D721Med (cell line): ENCODE results near the gene BHLHE23.

Experiments used
- DNase-seq: peaks from one replicate; pipeline ENCODE4 v3.0.0; 2011; ENCODE audit warnings: low spot score; ENCODE audit not compliant: insufficient read length
- FAIRE-seq: peaks from 2 replicates; lab custom pipeline; 2011; peaks lifted over from hg19 to GRCh38; lab: Jason Lieb, UNC
- TF ChIP-seq, protein P1 (sequence below): IDR thresholded peaks from 2 replicates; pipeline ENCODE4 v1.5.1; 2012; ENCODE audit warnings: mild to moderate bottlenecking, control low read depth; ENCODE audit not compliant: insufficient read depth; ENCODE audit errors: missing control alignments

Gene BHLHE23

DNA sequence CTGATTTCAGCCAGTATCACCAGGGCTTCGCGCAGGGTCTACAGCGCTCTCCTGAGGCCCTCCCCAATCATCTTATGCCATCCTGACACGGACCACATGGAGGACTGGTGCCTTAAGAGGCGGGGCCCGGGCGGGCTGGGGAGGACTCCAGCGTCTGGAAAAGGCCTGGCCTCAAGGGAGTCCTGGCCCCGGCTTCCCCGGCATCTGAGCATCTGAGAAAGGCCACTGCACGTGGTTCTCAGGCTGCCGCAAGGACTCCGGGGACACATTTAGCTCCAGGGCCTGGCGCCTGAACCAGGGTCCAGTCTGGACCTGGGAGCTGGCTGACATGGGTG, 21.4 kb downstream of the BHLHE23 start:
- TF ChIP-seq, protein P1, sequence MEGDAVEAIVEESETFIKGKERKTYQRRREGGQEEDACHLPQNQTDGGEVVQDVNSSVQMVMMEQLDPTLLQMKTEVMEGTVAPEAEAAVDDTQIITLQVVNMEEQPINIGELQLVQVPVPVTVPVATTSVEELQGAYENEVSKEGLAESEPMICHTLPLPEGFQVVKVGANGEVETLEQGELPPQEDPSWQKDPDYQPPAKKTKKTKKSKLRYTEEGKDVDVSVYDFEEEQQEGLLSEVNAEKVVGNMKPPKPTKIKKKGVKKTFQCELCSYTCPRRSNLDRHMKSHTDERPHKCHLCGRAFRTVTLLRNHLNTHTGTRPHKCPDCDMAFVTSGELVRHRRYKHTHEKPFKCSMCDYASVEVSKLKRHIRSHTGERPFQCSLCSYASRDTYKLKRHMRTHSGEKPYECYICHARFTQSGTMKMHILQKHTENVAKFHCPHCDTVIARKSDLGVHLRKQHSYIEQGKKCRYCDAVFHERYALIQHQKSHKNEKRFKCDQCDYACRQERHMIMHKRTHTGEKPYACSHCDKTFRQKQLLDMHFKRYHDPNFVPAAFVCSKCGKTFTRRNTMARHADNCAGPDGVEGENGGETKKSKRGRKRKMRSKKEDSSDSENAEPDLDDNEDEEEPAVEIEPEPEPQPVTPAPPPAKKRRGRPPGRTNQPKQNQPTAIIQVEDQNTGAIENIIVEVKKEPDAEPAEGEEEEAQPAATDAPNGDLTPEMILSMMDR, result no peak
- FAIRE-seq, result no peak
- DNase-seq, result no peak

DNA sequence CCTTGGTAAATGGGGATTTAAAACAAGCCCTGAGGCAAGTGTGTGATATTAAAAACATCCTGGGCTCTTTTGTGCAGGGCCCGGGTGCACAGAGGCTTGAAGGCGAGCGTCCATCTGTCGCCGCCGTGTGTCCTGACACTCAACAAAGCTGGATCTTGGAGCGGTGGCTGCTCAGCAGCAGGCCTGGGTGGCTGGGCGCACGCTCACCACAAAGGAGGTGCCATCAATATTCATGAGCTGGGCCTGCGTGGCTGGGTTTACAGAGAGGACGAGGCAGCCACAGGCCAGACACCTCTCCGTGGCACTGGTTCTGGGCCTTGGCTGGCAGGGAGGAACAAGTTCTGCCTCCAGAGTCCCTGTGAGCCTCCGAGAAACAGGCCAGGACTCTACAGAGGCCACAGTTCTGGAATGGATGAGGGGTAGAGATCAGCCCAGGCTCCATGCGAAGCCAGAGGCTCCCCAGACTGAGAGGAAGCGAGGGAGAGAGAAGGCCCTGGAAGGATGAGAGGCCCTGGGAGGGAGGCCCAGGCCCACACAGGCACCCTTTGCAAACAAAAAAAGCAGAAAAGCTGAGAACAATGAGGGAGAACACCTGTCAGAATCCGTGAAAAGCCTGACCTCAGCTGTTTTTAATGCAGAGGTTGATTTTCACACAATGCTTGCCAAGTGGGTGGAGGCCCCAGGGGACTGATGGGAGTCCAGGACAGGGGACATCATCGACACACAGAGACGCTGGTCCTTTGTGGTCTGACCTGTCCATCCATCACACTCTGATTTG, 21.9 kb downstream of the BHLHE23 start:
- FAIRE-seq (no peak), DNase-seq (no peak)
- TF ChIP-seq, protein P1, result no peak

DNA sequence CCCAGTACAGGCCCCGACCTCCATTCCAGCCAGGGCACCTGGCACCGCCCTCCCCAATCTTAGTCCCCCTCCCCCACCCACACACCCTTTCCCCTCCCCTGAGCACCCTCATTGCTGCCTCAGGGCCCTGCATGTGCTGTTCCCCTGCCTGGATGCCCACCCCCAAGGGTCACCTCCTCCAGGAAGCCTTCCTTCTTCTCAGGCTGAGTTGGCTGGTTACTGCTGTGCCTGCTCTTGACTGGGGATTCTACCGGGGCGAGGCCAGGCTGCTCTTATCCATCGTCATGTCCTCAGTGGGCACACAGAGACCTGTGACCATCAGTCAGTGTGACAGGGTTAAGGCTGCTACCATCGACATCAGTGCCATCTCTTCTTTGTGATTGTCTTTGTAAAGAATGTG, 23.6 kb downstream of the BHLHE23 start:
- TF ChIP-seq, protein P1, result no peak
- no peak for FAIRE-seq

DNA sequence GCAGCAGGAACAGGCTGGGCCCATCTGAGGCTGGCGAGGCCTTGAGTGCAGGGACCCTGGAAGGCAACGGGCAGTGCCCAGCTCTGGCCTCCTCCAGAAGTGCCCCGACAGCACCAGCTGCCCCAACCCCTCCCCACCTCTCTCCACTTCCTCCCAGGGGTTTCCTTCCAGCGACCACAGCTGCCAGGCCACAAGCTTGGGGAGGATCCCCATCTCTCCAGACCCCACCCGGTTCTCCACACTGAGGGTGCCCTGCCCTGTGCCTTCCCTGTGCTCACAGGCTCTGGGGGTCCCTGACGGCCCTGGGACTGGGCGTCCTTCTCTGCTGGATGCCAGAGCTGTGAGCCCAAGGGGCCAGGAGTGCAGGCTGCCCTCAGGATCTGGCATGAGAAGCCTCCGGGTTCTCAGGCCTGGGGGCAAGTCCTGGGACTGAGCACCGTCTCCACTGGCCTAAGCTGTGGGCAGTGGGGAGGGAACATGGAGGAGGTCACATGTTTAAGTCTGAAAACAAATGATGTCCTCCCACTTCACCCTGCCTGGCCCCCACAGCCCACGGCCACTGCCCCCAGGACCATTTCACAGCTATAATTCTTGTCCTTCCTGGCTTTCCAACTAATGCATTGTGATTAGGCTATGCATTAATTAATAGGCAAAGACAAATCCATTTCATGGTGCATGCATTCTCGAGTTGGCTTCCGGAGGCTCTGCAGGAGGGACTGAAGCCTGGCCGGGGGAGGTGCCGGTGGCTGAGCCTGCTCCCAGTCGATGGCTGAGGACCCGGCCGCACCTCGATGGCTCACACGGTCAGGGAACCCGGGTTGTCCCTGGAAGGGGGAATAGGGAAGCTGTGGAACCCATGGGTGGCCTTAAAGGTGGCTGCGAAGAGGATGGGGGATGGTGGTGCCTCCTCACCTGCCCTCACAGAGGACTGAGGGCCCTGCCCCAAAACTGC, 24.4 kb downstream of the BHLHE23 start:
- FAIRE-seq, result no peak
- TF ChIP-seq, protein P1, result no peak
- no peak for DNase-seq

More for the DNA sequence above, 23.6 kb downstream of the BHLHE23 start:
- no peak for DNase-seq

DNA sequence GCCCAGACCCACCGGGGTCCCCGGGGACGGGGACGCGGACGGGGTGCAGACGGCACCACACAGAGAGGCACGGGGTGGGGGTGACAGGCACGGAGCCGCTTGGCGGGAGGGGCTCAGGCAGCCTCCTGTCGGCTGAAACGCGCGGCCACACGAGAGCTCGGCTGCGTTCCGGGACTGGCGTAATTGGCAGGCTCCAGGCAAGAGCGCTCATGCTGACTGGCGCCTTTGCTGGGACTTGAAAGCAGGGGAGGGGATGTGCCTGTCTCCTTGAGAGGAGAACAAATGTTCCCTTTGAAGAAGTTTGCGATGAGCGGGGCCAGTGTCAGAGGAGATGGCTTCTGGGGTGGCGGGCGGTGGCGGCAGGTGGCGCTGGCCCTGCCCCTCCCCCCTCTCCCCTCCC, 25.8 kb downstream of the BHLHE23 start:
- no peak for FAIRE-seq
- DNase-seq, result no peak
- TF ChIP-seq, protein P1, result no peak

DNA sequence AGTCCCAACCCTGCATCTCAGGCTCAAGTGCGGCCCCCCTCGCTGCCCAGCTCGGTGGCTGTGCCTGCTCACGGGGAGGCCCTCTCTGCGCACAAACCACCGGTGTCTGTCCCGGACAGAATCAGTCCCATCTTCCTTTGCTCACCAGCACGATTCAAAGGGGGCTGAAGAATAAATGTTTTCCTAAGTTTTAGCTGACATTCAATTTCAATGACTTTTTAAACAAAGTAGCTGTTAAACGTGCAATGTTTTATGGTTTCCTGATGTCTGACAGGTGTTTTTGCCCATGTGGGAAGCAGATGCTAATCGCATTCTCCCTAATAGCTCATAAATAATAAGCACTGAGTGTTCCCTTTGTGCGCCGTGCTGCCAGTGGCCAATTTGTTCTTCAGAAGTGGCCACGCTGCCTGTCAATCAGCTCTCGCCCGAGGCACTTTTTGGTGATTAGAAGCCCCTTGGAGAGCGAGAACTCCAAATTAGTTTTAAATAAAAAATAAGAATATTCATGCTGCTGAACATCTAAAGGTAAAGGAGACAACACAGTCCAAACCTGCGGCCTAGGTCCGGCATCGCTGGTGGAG, 26.3 kb downstream of the BHLHE23 start:
- DNase-seq (no peak), FAIRE-seq (no peak)

More for the DNA sequence above, 26.3 kb downstream of the BHLHE23 start:
- TF ChIP-seq, protein P1, result no peak
